H1 (cell line): ENCODE data around the gene NINJ2. TPM values are rescaled to one million over a fixed set of nuclear protein-coding genes. Genes with fewer than 3 reads are reported as not detected.

Experiments used
- BACH1 ChIP-seq: IDR thresholded peaks from 2 replicates; pipeline ENCODE4 v1.6.1; 2012; ENCODE audit warnings: low read length, improper control_type of control experiment
- CBX8 ChIP-seq: fragments of 300-800, 300-1000 bp; sonication (generic); IDR thresholded peaks from 2 replicates; pipeline ENCODE4 v1.7.1; 2016; ENCODE audit warnings: low read depth, low read length, borderline replicate concordance
- CREB1 ChIP-seq: IDR thresholded peaks from 2 replicates; pipeline ENCODE4 v1.6.1; 2012; ENCODE audit warnings: inconsistent platforms
- EZH2 ChIP-seq: fragments of 200-600 bp; sonication (generic); IDR thresholded peaks from 2 replicates; pipeline ENCODE4 v1.7.1; 2012; ENCODE audit warnings: low read depth, mild to moderate bottlenecking, moderate library complexity, low read length, inconsistent platforms; ENCODE audit not compliant: severe bottlenecking
- FOSL1 ChIP-seq: IDR thresholded peaks from 2 replicates; pipeline ENCODE4 v1.6.1; 2011; ENCODE audit warnings: mild to moderate bottlenecking, low read depth, low read length, moderate library complexity; ENCODE audit not compliant: insufficient read depth
- HDAC2 ChIP-seq, 2 experiments: fragments of 300-600 bp in 1 of 2; sonication (generic) in 1 of 2; IDR thresholded peaks; 2 replicates each; pipeline ENCODE4 v1.6.1; 2011 to 2012; ENCODE audit warnings: low read depth in 2 of 2, low read length in 2 of 2, mild to moderate bottlenecking in 2 of 2, moderate library complexity in 2 of 2, borderline replicate concordance in 1 of 2, inconsistent platforms in 1 of 2
- KDM4A ChIP-seq: IDR thresholded peaks from one replicate; pipeline ENCODE4 v1.7.1; 2012; ENCODE audit warnings: low read depth, mild to moderate bottlenecking, moderate library complexity, low read length, inconsistent platforms; ENCODE audit not compliant: severe bottlenecking
- NANOG ChIP-seq: IDR thresholded peaks from 2 replicates; pipeline ENCODE4 v1.6.1; 2011; ENCODE audit warnings: low read length, low read depth, mild to moderate bottlenecking, inconsistent platforms; ENCODE audit not compliant: insufficient read depth, poor library complexity, severe bottlenecking
- NRF1 ChIP-seq: IDR thresholded peaks from 2 replicates; pipeline ENCODE4 v1.6.1; 2011; ENCODE audit warnings: mild to moderate bottlenecking, low read depth, low read length, improper control_type of control experiment
- POLR2AphosphoS5 ChIP-seq: IDR thresholded peaks from 2 replicates; pipeline ENCODE4 v1.6.1; 2011; ENCODE audit warnings: low read depth, low read length
- RAD21 ChIP-seq, 2 experiments: IDR thresholded peaks in 1 of 2; conservative IDR thresholded peaks in 1 of 2; 2 replicates each; pipeline ENCODE4 v1.6.1; 2011; ENCODE audit warnings: low read depth in 2 of 2, low read length in 2 of 2, improper control_type of control experiment in 1 of 2, inconsistent platforms in 1 of 2, mild to moderate bottlenecking in 1 of 2, moderate library complexity in 1 of 2
- RFX5 ChIP-seq: IDR thresholded peaks from 2 replicates; pipeline ENCODE4 v1.6.1; 2011; ENCODE audit warnings: low read depth, low read length, improper control_type of control experiment, borderline replicate concordance
- RNF2 ChIP-seq: fragments of 200-900, 300-1000 bp; sonication (generic); IDR thresholded peaks from 2 replicates; pipeline ENCODE4 v1.7.1; 2016; ENCODE audit warnings: borderline replicate concordance, low read depth, mild to moderate bottlenecking, antibody characterized with exemption, low read length; ENCODE audit not compliant: poor library complexity, severe bottlenecking; ENCODE audit errors: missing control alignments
- RXRA ChIP-seq: IDR thresholded peaks from 2 replicates; pipeline ENCODE4 v1.6.1; 2011; ENCODE audit warnings: low read depth, mild to moderate bottlenecking, low read length, moderate library complexity; ENCODE audit not compliant: insufficient read depth
- SIRT6 ChIP-seq: IDR thresholded peaks from one replicate; pipeline ENCODE4 v1.7.1; 2012; ENCODE audit warnings: low read length, inconsistent platforms
- SIX5 ChIP-seq: IDR thresholded peaks from 2 replicates; pipeline ENCODE4 v1.6.1; 2011; ENCODE audit warnings: mild to moderate bottlenecking, low read depth, low read length
- SUZ12 ChIP-seq: fragments of 200-600 bp; sonication (generic); IDR thresholded peaks from 2 replicates; pipeline ENCODE4 v1.6.1; 2012; ENCODE audit warnings: mild to moderate bottlenecking, inconsistent platforms, low read length, moderate library complexity, mixed read lengths
- YY1 ChIP-seq: IDR thresholded peaks from 2 replicates; pipeline ENCODE4 v1.6.1; 2011; ENCODE audit warnings: low read depth, mild to moderate bottlenecking, low read length
- polyA plus RNA-seq, 7 experiments: library from polyadenylated mRNA; depleted of rRNA in 3 of 7; stranded (reverse) in 5 of 7; unstranded in 2 of 7; fragments of >200 nt in 5 of 7; fragments of 200-250 nt in 2 of 7; gene quantifications; 1 replicate in 5 of 7; 2 replicates in 1 of 7; 4 replicates in 1 of 7; pipeline versions ENCODE4 v1.2.1 to v1.2.3, GENCODE V29; 2011 to 2013; ENCODE audit warnings: missing spikeins in 2 of 7, mixed read lengths in 2 of 7
- total RNA-seq: library from RNA; stranded (reverse); fragmentation: NEBNext Ultra II Directional; extraction: Animal tissue kit (Norgen Biotek cat#: 25700); gene quantifications from 2 replicates; pipeline ENCODE4 v1.2.1, GENCODE V29; 2021
- TF ChIP-seq, protein P1 (sequence below): IDR thresholded peaks from 2 replicates; pipeline ENCODE4 v1.6.1; 2012; ENCODE audit warnings: low read length, inconsistent platforms
- TF ChIP-seq, protein P2 (sequence below): IDR thresholded peaks from 2 replicates; pipeline ENCODE4 v1.6.1; 2011; ENCODE audit warnings: low read length, improper control_type of control experiment

Gene NINJ2
- total and polyA plus RNA-seq, 2 of the 8 experiments (the other 6 are each of a cell fraction or from before 2014, with no cell fraction given): 1.4 TPM; not detected in 1

DNA sequence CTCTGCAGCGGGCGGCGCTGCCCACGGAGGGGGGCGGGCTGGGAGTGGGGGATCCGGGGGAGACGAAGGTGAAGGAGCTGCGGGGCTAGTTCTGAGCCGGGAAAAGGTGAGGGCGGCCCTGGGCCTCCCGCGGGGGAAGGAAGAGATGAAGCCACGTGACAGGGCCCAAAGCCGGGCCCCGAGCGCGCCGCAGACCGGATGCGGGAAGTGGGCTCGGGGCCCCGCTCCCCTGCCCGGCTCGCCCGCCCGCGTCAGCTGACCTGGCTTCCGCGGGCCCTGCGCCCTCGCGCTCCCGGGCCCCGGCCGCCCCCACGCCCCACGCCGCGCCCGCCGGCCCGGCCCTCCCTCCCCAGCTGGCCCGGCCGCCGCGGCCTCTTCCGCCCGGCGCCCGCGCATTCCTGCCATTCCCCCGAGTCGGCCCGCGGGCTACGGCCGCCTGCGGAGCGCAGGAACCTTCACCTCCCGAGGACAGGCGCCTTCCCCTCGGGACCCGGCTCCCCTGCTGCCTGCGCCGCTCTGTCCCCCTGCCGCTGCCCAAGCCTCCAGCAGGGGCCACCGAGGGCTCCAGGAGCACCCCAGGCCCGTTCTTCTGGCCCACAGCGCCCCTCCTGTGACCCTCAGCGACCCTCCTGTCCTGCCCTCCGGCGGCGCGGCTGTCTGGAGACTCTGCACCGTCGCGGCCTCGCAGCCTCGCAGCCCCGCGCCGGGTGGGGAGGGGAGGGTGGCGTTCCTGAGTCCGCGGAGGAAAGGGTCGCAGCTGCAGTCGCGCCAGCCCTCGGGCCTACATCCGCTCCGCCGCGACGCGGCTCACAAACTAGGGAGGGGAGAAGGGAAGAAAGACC lies 20.4 kb downstream of the NINJ2 start (continued):
- TF ChIP-seq CBX8 (no peak), RNF2 (no peak), SIRT6 (no peak), HDAC2 (IDR thresholded peaks at IDR 0.05; ENCODE audit: borderline replicate concordance in 1 of 2, low read depth in 2 of 2, low read length in 2 of 2) (0 out of 4 replicates have a peak, but pooled peaks of 1 of the 2 experiments have one; percentile 25), RAD21 (IDR thresholded peaks at IDR 0.05 in 1 of 2, conservative IDR thresholded peaks at IDR 0.05 in 1 of 2; ENCODE audit: low read depth in 2 of 2, low read length in 2 of 2) (peak; percentile 30 to 56; a peak in 3 of 4 replicates), CREB1 (no peak), NRF1 (no peak), RXRA (no peak), FOSL1 (no peak), YY1 (no peak), POLR2AphosphoS5 (no peak; the same call in 1 of the 2 replicates), SUZ12 (no peak), BACH1 (no peak; the same call in 1 of the 2 replicates), KDM4A (peak; percentile 90), RFX5 (no peak), EZH2 (no peak), NANOG (no peak), SIX5 (no peak)
- TF ChIP-seq, protein P1, sequence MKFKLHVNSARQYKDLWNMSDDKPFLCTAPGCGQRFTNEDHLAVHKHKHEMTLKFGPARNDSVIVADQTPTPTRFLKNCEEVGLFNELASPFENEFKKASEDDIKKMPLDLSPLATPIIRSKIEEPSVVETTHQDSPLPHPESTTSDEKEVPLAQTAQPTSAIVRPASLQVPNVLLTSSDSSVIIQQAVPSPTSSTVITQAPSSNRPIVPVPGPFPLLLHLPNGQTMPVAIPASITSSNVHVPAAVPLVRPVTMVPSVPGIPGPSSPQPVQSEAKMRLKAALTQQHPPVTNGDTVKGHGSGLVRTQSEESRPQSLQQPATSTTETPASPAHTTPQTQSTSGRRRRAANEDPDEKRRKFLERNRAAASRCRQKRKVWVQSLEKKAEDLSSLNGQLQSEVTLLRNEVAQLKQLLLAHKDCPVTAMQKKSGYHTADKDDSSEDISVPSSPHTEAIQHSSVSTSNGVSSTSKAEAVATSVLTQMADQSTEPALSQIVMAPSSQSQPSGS: no peak
- TF ChIP-seq, protein P2, sequence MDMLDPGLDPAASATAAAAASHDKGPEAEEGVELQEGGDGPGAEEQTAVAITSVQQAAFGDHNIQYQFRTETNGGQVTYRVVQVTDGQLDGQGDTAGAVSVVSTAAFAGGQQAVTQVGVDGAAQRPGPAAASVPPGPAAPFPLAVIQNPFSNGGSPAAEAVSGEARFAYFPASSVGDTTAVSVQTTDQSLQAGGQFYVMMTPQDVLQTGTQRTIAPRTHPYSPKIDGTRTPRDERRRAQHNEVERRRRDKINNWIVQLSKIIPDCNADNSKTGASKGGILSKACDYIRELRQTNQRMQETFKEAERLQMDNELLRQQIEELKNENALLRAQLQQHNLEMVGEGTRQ: peak; percentile 75
